SHP77 (cell line): ENCODE data around the gene ZNF282.
"Not testable (repeated sequence)": the region's sequence is repeated elsewhere in the genome, so short reads cannot be mapped to it uniquely, and the experiment has no call there.

ENCODE experiments used
- DNase-seq, 2 experiments: peaks; one replicate each; lab custom pipeline; 2025; lab: John Stamatoyannopoulos, UW

The ZNF282 gene

GRCh38 chr7:149256568-149256967, 61.2 kb downstream of the ZNF282 start:
- no peak for DNase-seq

GRCh38 chr7:149257146-149257545, 61.8 kb downstream of the ZNF282 start:
- no peak for DNase-seq

- DNase-seq = peak in 1 of 2 experiments; percentile 1
Measured at GRCh38 chr7:149261316-149261828, 66.0 kb downstream of the ZNF282 start.

- peak; percentile 74 to 83 for DNase-seq
Measured at GRCh38 chr7:149261829-149262617, 66.7 kb downstream of the ZNF282 start, which contains the start of gene ZNF783. Gene ZNF783, plus strand, starts transcription at chr7:149262196. Its CDS starts 138 bp downstream, at chr7:149262334.

GRCh38 chr7:149266451-149266850, 71.1 kb downstream of the ZNF282 start:
- no peak for DNase-seq

GRCh38 chr7:149267733-149268132, 72.4 kb downstream of the ZNF282 start:
- no peak for DNase-seq

- not testable (repeated sequence) for DNase-seq
Measured at GRCh38 chr7:149274424-149274823, 79.1 kb downstream of the ZNF282 start.
